SH-SY5Y (cell line): ENCODE data around the gene IL6R.

Experiments
- GATA2 ChIP-seq: IDR thresholded peaks from 2 replicates; pipeline ENCODE4 v1.6.1; 2011; ENCODE audit warnings: mild to moderate bottlenecking, low read depth, low read length
- GATA3 ChIP-seq: IDR thresholded peaks from 2 replicates; pipeline ENCODE4 v1.6.1; 2011; ENCODE audit warnings: low read depth, mild to moderate bottlenecking, low read length, moderate library complexity

DNA sequence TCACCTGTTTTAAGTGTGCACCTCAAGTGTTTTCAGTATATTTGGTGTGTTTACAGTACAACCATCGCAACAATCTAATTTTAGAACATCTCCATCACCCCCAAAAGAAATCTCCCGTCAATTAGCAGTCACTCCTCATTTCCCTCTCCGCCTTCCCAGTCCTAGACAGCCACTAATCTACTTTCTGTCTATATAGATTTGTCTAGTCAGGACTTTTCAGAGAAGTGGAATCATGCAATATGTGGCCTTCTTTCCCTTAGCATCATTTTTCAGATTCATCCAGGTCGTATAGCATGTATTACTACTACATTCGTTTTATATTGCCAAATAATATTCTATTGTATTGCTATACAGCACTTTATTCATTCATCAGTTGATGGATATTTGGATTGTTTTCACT, 98.8 kb downstream of the IL6R start:
- TF ChIP-seq GATA2 (no peak), GATA3 (no peak)
